ENCODE data around the gene FBXO41.

DNA sequence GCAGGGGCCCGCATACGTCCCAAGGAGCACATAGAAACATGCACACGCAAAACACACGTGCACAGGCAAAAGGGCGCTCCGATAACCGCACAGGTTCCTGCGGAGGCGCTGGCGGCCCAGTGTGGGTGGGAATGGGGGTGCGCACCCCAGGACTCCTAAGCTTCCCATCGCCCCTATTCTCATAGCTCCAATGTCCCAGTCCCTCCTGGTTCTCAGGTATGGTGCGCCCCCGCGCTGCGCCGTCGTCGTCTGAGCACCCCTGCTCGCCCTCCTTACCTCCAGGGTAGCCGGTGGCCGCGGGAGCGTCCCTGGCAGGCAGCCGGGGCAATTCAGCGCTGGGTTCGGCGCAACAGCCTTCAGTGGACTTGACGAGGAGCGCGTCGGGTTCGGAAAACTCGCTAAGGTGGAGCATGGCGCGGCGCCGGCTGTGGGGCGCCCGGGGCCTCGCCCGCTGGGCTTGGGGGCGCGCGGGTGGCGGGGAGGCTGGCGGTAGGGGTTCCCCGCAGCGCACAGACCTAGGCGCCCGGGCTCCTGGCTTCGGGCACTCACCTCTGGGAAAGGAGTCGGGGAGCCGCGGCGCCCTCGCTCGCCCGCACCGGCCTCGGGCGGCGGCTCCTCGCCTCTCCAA is 8.7 kb upstream of the FBXO41 start:
- TF ChIP-seq, protein P1, sequence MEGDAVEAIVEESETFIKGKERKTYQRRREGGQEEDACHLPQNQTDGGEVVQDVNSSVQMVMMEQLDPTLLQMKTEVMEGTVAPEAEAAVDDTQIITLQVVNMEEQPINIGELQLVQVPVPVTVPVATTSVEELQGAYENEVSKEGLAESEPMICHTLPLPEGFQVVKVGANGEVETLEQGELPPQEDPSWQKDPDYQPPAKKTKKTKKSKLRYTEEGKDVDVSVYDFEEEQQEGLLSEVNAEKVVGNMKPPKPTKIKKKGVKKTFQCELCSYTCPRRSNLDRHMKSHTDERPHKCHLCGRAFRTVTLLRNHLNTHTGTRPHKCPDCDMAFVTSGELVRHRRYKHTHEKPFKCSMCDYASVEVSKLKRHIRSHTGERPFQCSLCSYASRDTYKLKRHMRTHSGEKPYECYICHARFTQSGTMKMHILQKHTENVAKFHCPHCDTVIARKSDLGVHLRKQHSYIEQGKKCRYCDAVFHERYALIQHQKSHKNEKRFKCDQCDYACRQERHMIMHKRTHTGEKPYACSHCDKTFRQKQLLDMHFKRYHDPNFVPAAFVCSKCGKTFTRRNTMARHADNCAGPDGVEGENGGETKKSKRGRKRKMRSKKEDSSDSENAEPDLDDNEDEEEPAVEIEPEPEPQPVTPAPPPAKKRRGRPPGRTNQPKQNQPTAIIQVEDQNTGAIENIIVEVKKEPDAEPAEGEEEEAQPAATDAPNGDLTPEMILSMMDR (tag by site-specific recombination; IDR thresholded peaks at IDR 0.05) = peak; percentile 13; the same call in 1 of the 2 replicates
- TF ChIP-seq, protein P2, sequence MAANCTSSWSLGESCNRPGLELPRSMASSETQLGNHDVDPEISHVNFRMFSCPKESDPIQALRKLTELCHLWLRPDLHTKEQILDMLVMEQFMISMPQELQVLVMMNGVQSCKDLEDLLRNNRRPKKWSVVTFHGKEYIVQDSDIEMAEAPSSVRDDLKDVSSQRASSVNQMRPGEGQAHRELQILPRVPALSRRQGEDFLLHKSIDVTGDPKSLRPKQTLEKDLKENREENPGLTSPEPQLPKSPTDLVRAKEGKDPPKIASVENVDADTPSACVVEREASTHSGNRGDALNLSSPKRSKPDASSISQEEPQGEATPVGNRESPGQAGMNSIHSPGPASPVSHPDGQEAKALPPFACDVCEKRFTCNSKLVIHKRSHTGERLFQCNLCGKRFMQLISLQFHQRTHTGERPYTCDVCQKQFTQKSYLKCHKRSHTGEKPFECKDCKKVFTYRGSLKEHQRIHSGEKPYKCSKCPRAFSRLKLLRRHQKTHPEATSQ (tag by site-specific recombination; IDR thresholded peaks at IDR 0.05) = no peak
- TF ChIP-seq HOXA7 (CRISPR knock-in tag; IDR thresholded peaks at IDR 0.05; ENCODE audit: borderline replicate concordance) = no peak
- no peak for TF ChIP-seq ZBTB1 (tag by site-specific recombination; IDR thresholded peaks at IDR 0.05)
- no peak for TF ChIP-seq ZNF121 (tag by site-specific recombination; IDR thresholded peaks at IDR 0.05)
- TF ChIP-seq, protein P3, sequence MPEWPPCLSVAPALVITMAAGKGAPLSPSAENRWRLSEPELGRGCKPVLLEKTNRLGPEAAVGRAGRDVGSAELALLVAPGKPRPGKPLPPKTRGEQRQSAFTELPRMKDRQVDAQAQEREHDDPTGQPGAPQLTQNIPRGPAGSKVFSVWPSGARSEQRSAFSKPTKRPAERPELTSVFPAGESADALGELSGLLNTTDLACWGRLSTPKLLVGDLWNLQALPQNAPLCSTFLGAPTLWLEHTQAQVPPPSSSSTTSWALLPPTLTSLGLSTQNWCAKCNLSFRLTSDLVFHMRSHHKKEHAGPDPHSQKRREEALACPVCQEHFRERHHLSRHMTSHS (tag by site-specific recombination; IDR thresholded peaks at IDR 0.05) = no peak
- TF ChIP-seq SALL2 (tag by site-specific recombination; IDR thresholded peaks at IDR 0.05; ENCODE audit: borderline replicate concordance) = no peak

All from HEK293 (cell line).